ENCODE measurements around the gene JTB. TPM values are rescaled to one million over a fixed set of nuclear protein-coding genes. Genes with fewer than 3 reads are reported as not detected.
"Not testable (repeated sequence)": the region's sequence is repeated elsewhere in the genome, so short reads cannot be mapped to it uniquely, and the experiment has no call there.

The JTB gene
- polyA plus RNA-seq, 3 donors: 93.3 to 106 (median 105) TPM

GRCh38 chr1:153985941-153986761 lies 8.7 kb upstream of the JTB start, which contains the start of gene RAB13:
TSS of gene RAB13 (minus strand) at chr1:153986339. CDS start at chr1:153986236, 103 bp downstream.
- peak in 8 of 11 donors; percentile 67 to 82 (median 80) for DNase-seq (ENCODE audit: extremely low read depth in 1 of 11, low read depth in 9 of 11, low spot score in 4 of 11)

- no peak for DNase-seq (ENCODE audit: extremely low read depth in 1 of 11, low read depth in 9 of 11, low spot score in 4 of 11)
Observed at GRCh38 chr1:153985341-153985912, 8.0 kb upstream of the JTB start.

GRCh38 chr1:153984123-153984894 lies 6.8 kb upstream of the JTB start:
- peak in 1 of 11 donors; percentile 21 for DNase-seq (ENCODE audit: extremely low read depth in 1 of 11, low read depth in 9 of 11, low spot score in 4 of 11)

GRCh38 chr1:153981735-153982134 lies 4.3 kb upstream of the JTB start:
- DNase-seq (ENCODE audit: extremely low read depth in 1 of 11, low read depth in 9 of 11, low spot score in 4 of 11): not testable (repeated sequence)

GRCh38 chr1:153979091-153979490 lies 1.6 kb upstream of the JTB start:
- DNase-seq (ENCODE audit: extremely low read depth in 1 of 11, low read depth in 9 of 11, low spot score in 4 of 11): not testable (repeated sequence)

- DNase-seq (ENCODE audit: extremely low read depth in 1 of 11, low read depth in 9 of 11, low spot score in 4 of 11): no peak
Observed at GRCh38 chr1:153978274-153978909, 918 bp upstream of the JTB start.

GRCh38 chr1:153976819-153977249 lies 640 bp downstream of the JTB start:
- no peak for DNase-seq (ENCODE audit: extremely low read depth in 1 of 11, low read depth in 9 of 11, low spot score in 4 of 11)

GRCh38 chr1:153973525-153973924 lies 3.9 kb downstream of the JTB start:
- no peak for DNase-seq (ENCODE audit: extremely low read depth in 1 of 11, low read depth in 9 of 11, low spot score in 4 of 11)

GRCh38 chr1:153973071-153973470 lies 4.4 kb downstream of the JTB start:
- no peak for DNase-seq (ENCODE audit: extremely low read depth in 1 of 11, low read depth in 9 of 11, low spot score in 4 of 11)

GRCh38 chr1:153970346-153970745 lies 7.1 kb downstream of the JTB start:
- DNase-seq (ENCODE audit: extremely low read depth in 1 of 11, low read depth in 9 of 11, low spot score in 4 of 11): no peak

GRCh38 chr1:153968972-153969371 lies 8.5 kb downstream of the JTB start:
- no peak for DNase-seq (ENCODE audit: extremely low read depth in 1 of 11, low read depth in 9 of 11, low spot score in 4 of 11)

GRCh38 chr1:153968408-153968807 lies 9.1 kb downstream of the JTB start:
- DNase-seq (ENCODE audit: extremely low read depth in 1 of 11, low read depth in 9 of 11, low spot score in 4 of 11): no peak

GRCh38 chr1:153968000-153968363 lies 9.5 kb downstream of the JTB start:
- DNase-seq (ENCODE audit: extremely low read depth in 1 of 11, low read depth in 9 of 11, low spot score in 4 of 11): no peak

GRCh38 chr1:153967107-153967999 lies 10.1 kb downstream of the JTB start, which contains the start of gene CREB3L4:
TSS of gene CREB3L4 (plus strand) at chr1:153967902. CDS start at chr1:153968526, 624 bp downstream.
- DNase-seq (ENCODE audit: extremely low read depth in 1 of 11, low read depth in 9 of 11, low spot score in 4 of 11): peak in 10 of 11 donors; percentile 89 to 99 (median 96)

GRCh38 chr1:153963850-153964331 lies 13.6 kb downstream of the JTB start:
- peak in 1 of 11 donors; percentile 55 for DNase-seq (ENCODE audit: extremely low read depth in 1 of 11, low read depth in 9 of 11, low spot score in 4 of 11)

GRCh38 chr1:153963030-153963849 lies 14.2 kb downstream of the JTB start, which contains the start of gene SLC39A1:
TSS of gene SLC39A1 (minus strand) at chr1:153963537. CDS start at chr1:153962715, 822 bp downstream.
- peak; percentile 97 to 98 (median 98) for DNase-seq (ENCODE audit: extremely low read depth in 1 of 11, low read depth in 9 of 11, low spot score in 4 of 11)

All from renal cortex interstitium (tissue), 11 donors.